Measurements from ENCODE around the gene COPG1. TPM values are rescaled to one million over a fixed set of nuclear protein-coding genes. Genes with fewer than 3 reads are reported as not detected.

The COPG1 gene
- total and polyA plus RNA-seq, 2 of the 4 experiments (the other 2 are of a cell fraction) = 203 to 446 TPM

- Histone ChIP-seq H3K9me3 (ENCODE audit: control insufficient read depth, insufficient read depth, low read length) (no peaks in the 10 kb centered on the region), H3K27ac (ENCODE audit: insufficient read depth, low read length) (no peak overlapping the region), H3K4me1 (ENCODE audit: control insufficient read depth, insufficient read depth, low read length) (no peaks in the 10 kb centered on the region), H3K79me1 (ENCODE audit: low read depth in 1 of 2, low read length in 2 of 2) (peaks cover 8 to 9% of the 10 kb centered on the region in 2 experiments; a peak in 2 of 4 replicates), H2AK5ac (ENCODE audit: low read depth, low read length) (no peak overlapping the region), H4K8ac (ENCODE audit: low read depth in 2 of 2, low read length in 2 of 2) (no peak overlapping the region), H3K14ac (replicated peaks; ENCODE audit: low read depth, low read length) (no peak overlapping the region), H3K18ac (ENCODE audit: low read depth, low read length) (no peak overlapping the region), H3K4me2 (ENCODE audit: low read depth, low read length) (no peak overlapping the region), H3K9ac (ENCODE audit: low read depth, low read length) (no peak overlapping the region), H2BK20ac (ENCODE audit: low read depth, low read length) (no peak overlapping the region), H4K91ac (ENCODE audit: insufficient read depth, low read depth, low read length) (no peak overlapping the region), H2BK120ac (ENCODE audit: low read depth, low read length) (no peak overlapping the region), H3K4me3 (ENCODE audit: insufficient read depth, low read depth, low read length) (no peak overlapping the region), H2BK5ac (ENCODE audit: low read depth, low read length, poor library complexity, severe bottlenecking) (no peak overlapping the region), H3K36me3 (ENCODE audit: control insufficient read depth, insufficient read depth, low read length) (peaks cover 12% of the 10 kb centered on the region), H2BK15ac (ENCODE audit: low read depth, low read length) (no peak overlapping the region), H2AK9ac (replicated peaks; ENCODE audit: low read depth, low read length, poor library complexity) (no peak overlapping the region), H4K5ac (ENCODE audit: low read depth, low read length) (no peak overlapping the region), H3K9me1 (ENCODE audit: insufficient read depth, low read length) (no peaks in the 10 kb centered on the region), H2AFZ (replicated peaks; ENCODE audit: low read length, poor library complexity) (no peak overlapping the region), H3K56ac (ENCODE audit: extremely low read depth, insufficient read depth, low read length) (no peak overlapping the region), H3K27me3 (ENCODE audit: control insufficient read depth, insufficient read depth, low read length) (no peaks in the 10 kb centered on the region), H4K20me1 (ENCODE audit: insufficient read depth, low read length) (no peaks in the 10 kb centered on the region), H3K23ac (ENCODE audit: low read depth, low read length) (no peak overlapping the region), H3K4ac (ENCODE audit: low read depth, low read length) (no peak overlapping the region)
- intact Hi-C loops (cut with micrococcal nuclease) = no loop called here
- TF ChIP-seq, protein P1, sequence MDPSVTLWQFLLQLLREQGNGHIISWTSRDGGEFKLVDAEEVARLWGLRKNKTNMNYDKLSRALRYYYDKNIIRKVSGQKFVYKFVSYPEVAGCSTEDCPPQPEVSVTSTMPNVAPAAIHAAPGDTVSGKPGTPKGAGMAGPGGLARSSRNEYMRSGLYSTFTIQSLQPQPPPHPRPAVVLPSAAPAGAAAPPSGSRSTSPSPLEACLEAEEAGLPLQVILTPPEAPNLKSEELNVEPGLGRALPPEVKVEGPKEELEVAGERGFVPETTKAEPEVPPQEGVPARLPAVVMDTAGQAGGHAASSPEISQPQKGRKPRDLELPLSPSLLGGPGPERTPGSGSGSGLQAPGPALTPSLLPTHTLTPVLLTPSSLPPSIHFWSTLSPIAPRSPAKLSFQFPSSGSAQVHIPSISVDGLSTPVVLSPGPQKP (IDR thresholded peaks at IDR 0.05; ENCODE audit: borderline replicate concordance, low read depth, low read length) = no peak
- TF ChIP-seq RFX5 (IDR thresholded peaks at IDR 0.05; ENCODE audit: low read depth, low read length) (no peak), RCOR1 (IDR thresholded peaks at IDR 0.05; ENCODE audit: insufficient replicate concordance, low read length) (no peak), SMC3 (IDR thresholded peaks at IDR 0.05; ENCODE audit: low read depth, low read length) (no peak), USF2 (IDR thresholded peaks at IDR 0.05; ENCODE audit: low read depth, low read length) (no peak), RAD21 (IDR thresholded peaks at IDR 0.05; ENCODE audit: low read length) (no peak), MAFK (IDR thresholded peaks at IDR 0.05; ENCODE audit: low read depth, low read length) (no peak), CEBPB (IDR thresholded peaks at IDR 0.05; ENCODE audit: low read depth, low read length) (no peak), MAZ (IDR thresholded peaks at IDR 0.05; ENCODE audit: borderline replicate concordance, low read depth, low read length) (no peak), CHD1 (IDR thresholded peaks at IDR 0.05; ENCODE audit: low read depth, low read length) (no peak)
- CTCF ChIA-PET = no interaction called here
- POLR2A ChIA-PET (ENCODE audit: unreplicated experiment) = no interaction called here
- BruUV-seq (replicated peaks) = no TSS peak
- DNase-seq = peak; percentile 49
- WGBS, 2 experiments (ENCODE audit: extremely low coverage in 2 of 2, insufficient read length in 1 of 2) = no CpG with 5 or more reads among the region's 4 CpGs
- dilution Hi-C loops (cut with HindIII; ENCODE audit: low sequenced_read_pairs, unreplicated experiment) = no loop called here
- in situ Hi-C loops (cut with MboI; ENCODE audit: low sequenced_read_pairs) = no loop called here
- ATAC-seq (ENCODE audit: low read depth) = no peak; the same call in 1 of the 2 replicates
Observed at GRCh38 chr3:129291236-129291886, 42.0 kb downstream of the COPG1 start.

Measured in IMR-90 (cell line).